ENCODE results near the gene GALNT18. TPM values are rescaled to one million over a fixed set of nuclear protein-coding genes. Genes with fewer than 3 reads are reported as not detected.

The GALNT18 gene
- total and polyA plus RNA-seq, 8 donors = 2.0 to 8.9 (median 4.7) TPM

GRCh38 chr11:11612439-11612838 is 9.4 kb downstream of the GALNT18 start:
- 85 to 91% methylated on average over 4 of the region's 4 CpGs for WGBS, 2 donors
- FAIRE-seq (no peak), DNase-seq (no peak), ATAC-seq (no peak)
- intact Hi-C loops (cut with DNase I) = no loop called here
- TF ChIP-seq CTCF (IDR thresholded peaks at IDR 0.05) = no peak
- H3K27ac ChIP-seq = no peak overlapping the region
- no peaks in the 10 kb centered on the region for H3K27me3 ChIP-seq
- no peaks in the 10 kb centered on the region for H3K36me3 ChIP-seq
- no peaks in the 10 kb centered on the region for H3K4me1 ChIP-seq
- no peak overlapping the region for H3K4me3 ChIP-seq
- H3K9me3 ChIP-seq = no peaks in the 10 kb centered on the region

- ATAC-seq = no peak
- no peak overlapping the region for H3K27ac ChIP-seq
- TF ChIP-seq CTCF (IDR thresholded peaks at IDR 0.05) = no peak
These were observed 10.4 kb downstream of the GALNT18 start for GRCh38 chr11:11611381-11611780.

GRCh38 chr11:11608783-11609232 is 13.0 kb downstream of the GALNT18 start:
- DNase-seq = no peak
- no peaks in the 10 kb centered on the region for H3K36me3 ChIP-seq
- no peak for FAIRE-seq
- no peaks in the 10 kb centered on the region for H3K4me1 ChIP-seq
- TF ChIP-seq CTCF (IDR thresholded peaks at IDR 0.05) = no peak
- 88 to 100% methylated on average over 2 of the region's 2 CpGs for WGBS, 2 donors
- no peak overlapping the region for H3K27ac ChIP-seq
- H3K9me3 ChIP-seq = no peaks in the 10 kb centered on the region
- no peaks in the 10 kb centered on the region for H3K27me3 ChIP-seq
- ATAC-seq = no peak
- H3K4me3 ChIP-seq = no peak overlapping the region
- intact Hi-C loops (cut with DNase I) = no loop called here

More at GRCh38 chr11:11611381-11611780, 10.4 kb downstream of the GALNT18 start:
- Histone ChIP-seq H3K36me3 (no peaks in the 10 kb centered on the region), H3K27me3 (no peaks in the 10 kb centered on the region), H3K9me3 (no peaks in the 10 kb centered on the region), H3K4me1 (no peaks in the 10 kb centered on the region), H3K4me3 (no peak overlapping the region)
- 82 to 86% methylated on average over 6 of the region's 6 CpGs for WGBS, 2 donors
- DNase-seq (no peak), FAIRE-seq (no peak)
- intact Hi-C loops (cut with DNase I) = no loop called here

GRCh38 chr11:11607772-11608171 is 14.0 kb downstream of the GALNT18 start:
- TF ChIP-seq CTCF (IDR thresholded peaks at IDR 0.05) = no peak
- no peaks in the 10 kb centered on the region for H3K36me3 ChIP-seq
- ATAC-seq (peak in 1 of 4 donors; percentile 53), DNase-seq (no peak), FAIRE-seq (no peak)
- no peaks in the 10 kb centered on the region for H3K27me3 ChIP-seq
- WGBS, 2 donors = 66 to 67% methylated on average over 2 of the region's 2 CpGs
- no peaks in the 10 kb centered on the region for H3K4me1 ChIP-seq
- no peaks in the 10 kb centered on the region for H3K9me3 ChIP-seq
- no peak overlapping the region for H3K27ac ChIP-seq
- no peak overlapping the region for H3K4me3 ChIP-seq
- intact Hi-C loops (cut with DNase I) = no loop called here

GRCh38 chr11:11605821-11606450 is 15.9 kb downstream of the GALNT18 start:
- H3K27me3 ChIP-seq = no peaks in the 10 kb centered on the region
- DNase-seq = no peak
- H3K4me1 ChIP-seq = no peaks in the 10 kb centered on the region
- ATAC-seq = no peak
- WGBS, 2 donors = 76 to 77% methylated on average over 5 of the region's 5 CpGs
- no peak for FAIRE-seq
- TF ChIP-seq CTCF (IDR thresholded peaks at IDR 0.05) = no peak
- H3K4me3 ChIP-seq = no peak overlapping the region
- intact Hi-C loops (cut with DNase I) = no loop called here
- no peak overlapping the region for H3K27ac ChIP-seq
- H3K36me3 ChIP-seq = no peaks in the 10 kb centered on the region
- no peaks in the 10 kb centered on the region for H3K9me3 ChIP-seq

Measured in pancreas (tissue), 10 donors.